GM18498 (cell line): ENCODE results near the gene RXYLT1.
"Not testable (repeated sequence)": the region's sequence is repeated elsewhere in the genome, so short reads cannot be mapped to it uniquely, and the experiment has no call there.

ENCODE experiments used
- ATAC-seq: cut with Tn5 transposase; IDR thresholded peaks from one replicate; pipeline ENCODE4 v1.9.1; 2021; ENCODE audit warnings: mild to moderate bottlenecking, moderate library complexity; ENCODE audit not compliant: unreplicated experiment

RXYLT1 gene

DNA sequence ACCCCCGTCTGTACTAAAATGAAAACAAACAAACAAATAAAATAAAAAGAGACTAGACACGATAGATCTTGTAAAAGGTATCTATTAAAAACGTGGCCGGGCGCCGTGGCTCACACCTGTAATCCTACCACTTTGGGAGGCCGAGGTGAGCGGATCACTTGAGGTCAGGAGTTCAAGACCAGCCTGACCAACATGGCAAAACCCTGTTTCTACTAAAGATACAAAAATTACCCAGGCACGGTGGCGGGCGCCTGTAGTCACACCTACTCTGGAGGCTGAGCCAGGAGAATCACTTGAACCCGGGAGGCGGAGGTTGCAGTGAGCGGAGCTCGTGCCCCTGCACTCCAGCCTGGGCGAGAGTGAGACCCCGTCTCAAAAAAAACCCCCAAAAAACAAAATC is 63.0 kb downstream of the RXYLT1 start:
- not testable (repeated sequence) for ATAC-seq

DNA sequence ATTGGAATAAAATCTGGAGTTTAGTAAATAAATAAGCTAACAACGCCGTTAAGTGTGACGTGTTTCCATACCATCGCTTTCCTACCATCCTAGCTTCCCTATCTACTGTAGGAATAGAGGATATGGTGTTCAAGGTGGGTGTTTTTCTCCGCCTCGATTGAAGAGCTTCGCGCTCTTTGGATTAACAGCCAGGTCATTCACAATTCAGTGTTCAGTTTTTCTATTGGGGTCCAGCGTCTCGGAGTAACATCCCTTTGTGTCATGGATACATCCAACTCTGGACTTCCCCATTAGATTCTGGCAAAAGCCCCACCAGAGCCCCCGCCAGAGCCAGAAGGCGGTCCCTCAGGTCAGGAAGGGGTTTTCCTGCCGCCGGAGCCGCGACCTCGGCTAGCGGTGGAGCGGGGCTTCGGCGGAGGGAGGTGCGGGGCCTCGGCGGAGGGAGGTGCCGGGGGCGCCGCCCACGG is 63.6 kb downstream of the RXYLT1 start:
- ATAC-seq: no peak

DNA sequence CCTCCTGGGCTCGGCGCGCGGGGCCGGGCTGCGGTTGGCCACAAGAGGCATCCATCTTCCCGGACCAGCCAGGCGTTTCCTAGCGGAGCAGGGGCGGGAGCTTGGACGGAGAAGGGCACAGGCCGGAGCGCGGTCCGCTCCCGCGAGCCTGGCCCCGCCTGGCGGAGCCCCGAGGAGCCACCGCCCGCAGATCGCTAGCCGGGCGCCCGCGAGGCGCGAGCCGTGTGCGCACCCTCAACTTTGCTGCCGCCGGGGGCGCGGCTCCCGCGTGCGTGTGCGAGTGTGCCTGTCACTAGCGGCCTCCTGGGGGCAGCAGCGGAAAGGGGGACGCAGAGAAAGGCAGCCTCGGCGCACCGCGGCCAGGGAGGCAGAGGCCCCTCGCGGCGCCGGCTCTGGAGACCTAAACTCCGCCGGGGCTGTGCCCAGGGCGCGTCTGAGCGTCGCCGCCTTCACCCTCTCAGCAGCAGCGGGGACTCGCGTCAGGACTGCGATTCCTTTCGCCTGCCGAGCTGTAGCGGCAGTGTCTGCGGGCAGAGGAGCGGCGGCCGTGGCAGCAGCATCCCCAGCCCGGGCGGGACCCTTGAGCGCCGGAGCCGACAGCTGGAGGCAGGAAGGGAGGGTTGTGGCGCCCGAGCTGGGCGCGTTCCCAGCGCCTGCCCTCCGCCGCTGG is 64.1 kb downstream of the RXYLT1 start:
- ATAC-seq: peak; percentile 98

DNA sequence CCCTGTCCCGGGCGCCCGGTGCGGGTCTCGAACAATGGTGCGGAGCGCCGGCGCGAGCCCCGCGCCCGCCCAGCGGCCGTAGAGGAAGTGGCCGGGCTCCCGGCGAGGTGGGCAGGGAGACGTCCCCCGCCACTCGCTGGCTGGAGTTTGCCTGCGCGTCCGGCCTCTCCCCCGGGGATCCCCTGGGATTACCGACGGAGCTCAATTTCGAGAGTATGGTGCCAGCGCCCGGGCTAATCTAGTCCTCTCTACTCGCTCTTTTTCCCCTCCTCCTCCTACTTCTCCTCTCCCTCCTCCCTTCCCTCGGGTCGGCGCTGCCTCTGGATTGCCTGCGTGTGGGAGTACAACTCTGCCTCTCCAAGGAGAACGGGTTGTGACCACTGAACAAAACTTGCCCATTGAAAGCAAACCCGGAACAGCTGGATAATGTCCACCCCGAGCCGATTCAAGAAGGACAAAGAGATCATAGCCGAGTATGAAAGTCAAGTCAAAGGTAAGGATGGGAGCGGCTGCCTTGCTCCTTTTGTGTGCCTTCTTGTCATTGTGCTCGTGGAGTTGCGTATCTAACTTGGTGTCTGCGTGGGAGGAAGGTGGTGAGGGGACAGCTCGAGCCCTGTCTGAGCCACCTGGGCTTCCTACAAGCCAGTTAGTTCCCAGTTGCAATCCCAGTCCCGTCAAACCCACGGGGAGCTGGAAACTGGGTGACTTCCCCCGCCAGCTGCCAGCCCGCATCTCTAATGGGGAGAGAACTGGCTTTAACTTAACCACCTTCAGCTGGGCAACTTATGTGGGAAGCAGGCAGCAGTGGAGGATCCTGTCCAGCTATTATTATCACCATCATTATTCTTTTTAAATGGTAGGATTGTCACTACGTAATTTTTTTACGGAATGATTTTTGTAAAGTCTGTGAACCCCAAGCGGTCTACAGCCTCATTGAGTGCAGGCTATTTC is 65.0 kb downstream of the RXYLT1 start, which contains the start of gene SRGAP1:
TSS of gene SRGAP1 (plus strand) at position 310 of the 951 bp plus-strand sequence. CDS start at position 427, 117 bp downstream.
- no peak for ATAC-seq

DNA sequence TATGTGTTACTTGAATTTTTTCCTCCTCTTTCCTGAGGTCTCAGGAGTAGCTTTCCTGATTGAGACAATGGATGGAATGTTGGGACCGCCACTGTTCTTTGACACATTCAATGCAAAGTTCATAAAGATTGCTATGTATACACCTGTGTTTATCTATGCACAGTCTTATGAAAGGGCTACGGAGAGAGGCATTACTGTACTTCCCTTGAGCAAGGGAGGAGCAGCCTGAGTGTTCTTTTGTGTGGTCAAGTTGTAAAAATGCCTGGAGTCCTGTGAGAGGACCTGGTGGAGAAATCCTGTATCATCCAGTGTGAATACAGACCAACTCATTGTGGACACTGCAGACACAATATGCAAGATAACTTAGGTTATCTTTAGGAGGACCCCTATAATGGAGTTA is 66.0 kb downstream of the RXYLT1 start:
- no peak for ATAC-seq

DNA sequence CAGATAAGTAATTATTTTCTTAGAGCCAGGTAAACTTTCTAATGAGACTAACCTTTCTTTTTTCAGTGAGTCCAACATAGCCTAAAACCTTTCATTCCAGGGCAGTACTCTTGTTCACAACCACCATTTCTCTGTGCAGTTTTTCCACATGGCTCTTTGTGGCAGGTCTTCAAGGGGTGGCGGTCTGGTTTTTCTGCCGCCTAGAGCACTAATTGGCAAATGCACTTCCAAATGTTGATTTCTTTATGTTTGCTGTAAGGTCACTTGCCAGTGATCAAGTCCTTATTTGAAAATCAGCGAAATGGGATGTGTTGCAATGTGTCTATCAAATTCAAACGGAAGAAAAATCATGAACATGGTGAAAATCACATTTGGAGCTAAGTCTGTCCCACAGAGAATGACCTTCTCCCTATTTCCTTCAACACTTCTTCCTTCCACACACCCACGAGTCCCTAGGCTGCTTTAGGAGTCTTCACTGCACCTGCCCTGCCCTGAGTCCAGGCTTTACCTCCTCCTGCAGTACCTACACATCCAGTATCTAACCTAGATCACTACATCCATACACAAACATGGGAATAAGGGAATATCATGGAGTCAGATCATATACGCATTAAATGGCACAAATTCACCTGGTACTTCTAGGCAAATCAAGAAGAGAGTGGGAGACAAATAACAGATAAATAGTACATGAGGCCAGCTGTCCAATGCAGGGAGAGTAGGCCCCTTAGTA is 66.7 kb downstream of the RXYLT1 start:
- no peak for ATAC-seq

DNA sequence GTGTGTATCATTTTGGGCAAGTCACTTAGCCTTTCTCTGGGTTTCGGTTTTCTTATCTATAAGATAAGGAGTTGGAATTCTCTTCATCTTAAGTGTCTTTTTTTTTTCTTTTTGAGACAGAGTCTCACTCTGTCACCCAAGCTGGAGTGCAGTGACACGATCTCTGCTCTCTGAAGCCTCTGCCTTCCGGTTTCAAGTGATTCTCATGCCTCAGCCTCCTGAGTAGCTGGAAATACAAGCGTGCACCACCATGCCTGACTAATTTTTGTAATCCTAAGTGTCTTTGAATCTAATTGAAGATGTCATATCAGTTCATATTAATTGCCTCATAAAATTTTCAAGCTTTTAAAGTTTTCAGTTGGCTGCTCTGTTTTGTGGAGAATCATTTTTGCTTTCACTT is 68.7 kb downstream of the RXYLT1 start:
- no peak for ATAC-seq

DNA sequence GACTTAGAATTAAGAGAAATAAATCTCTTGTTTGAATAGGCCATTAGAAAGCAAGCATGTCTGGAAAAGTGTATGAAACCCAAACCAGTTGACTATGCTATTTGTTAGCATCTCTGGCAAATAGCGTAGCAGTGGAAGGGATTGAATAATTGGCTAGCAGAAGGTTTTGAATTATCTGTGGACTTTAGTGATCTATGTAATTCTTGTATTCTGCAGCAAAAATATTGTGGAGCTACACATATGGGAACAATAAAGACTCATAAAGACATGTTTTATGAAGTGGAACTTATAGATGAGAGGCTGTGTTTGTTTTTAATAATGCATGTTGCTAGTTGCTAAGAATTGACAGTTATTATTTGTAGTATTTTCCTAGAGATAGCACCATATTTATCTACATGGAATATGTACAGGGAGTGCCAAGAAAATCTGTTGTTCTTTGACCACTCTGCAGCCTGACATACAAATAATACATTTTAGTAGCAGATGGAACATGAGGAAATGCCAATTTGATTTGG is 69.5 kb downstream of the RXYLT1 start:
- no peak for ATAC-seq

DNA sequence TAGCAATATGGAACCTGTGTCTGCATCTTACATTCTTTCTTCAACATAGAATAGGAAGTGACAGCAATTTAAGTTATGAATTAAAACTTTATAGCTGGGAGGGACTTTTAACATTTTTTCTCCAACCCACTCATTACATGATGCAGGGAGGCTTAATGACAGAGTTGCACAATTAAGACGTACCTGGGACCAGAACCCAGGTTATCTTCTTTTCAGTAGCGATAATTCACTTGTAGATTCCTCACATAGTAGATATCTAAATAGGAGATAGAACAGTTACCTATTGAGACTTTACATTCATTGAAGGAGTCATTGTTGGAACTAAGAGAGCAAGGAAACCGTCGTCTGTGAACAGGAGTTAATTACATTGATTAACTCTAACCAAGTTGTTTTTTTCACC is 69.9 kb downstream of the RXYLT1 start:
- ATAC-seq: no peak

DNA sequence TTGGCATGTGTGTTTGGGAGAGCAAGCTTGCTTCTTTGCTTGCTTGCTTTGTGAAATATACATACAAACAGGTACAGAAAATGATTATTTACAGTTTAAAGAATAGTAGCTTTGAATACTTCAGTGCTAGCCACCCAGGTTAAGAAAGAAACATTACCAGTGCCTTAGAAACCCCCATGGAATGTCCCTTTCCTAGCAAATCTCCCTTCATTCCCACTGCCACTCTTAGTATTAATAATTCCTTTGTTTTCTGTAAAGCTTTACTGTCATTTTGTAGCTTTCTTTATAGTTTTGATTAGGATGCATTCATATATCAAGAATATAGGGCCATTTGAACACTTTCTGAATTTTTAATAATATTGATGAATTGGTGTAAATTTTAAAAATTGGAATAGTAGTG is 74.3 kb downstream of the RXYLT1 start:
- no peak for ATAC-seq

DNA sequence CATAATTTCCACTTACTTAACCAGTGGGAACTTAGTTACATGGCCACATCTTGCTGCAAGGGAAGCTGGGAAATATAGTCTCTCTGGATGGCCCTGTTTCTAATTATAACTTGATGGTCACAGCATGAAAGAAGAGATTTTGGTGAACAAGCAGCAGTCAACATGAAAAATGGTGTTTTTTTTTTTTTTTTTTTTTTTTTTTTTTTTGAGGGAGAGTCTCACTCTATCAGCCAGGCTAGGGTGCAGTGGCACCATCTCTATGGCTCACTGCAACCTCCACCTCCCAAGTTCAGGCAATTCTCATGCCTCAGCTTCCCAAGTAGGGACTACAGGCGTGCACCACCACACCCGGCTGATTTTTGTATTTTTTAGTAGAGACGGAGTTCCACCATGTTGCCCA is 75.6 kb downstream of the RXYLT1 start:
- no peak for ATAC-seq

DNA sequence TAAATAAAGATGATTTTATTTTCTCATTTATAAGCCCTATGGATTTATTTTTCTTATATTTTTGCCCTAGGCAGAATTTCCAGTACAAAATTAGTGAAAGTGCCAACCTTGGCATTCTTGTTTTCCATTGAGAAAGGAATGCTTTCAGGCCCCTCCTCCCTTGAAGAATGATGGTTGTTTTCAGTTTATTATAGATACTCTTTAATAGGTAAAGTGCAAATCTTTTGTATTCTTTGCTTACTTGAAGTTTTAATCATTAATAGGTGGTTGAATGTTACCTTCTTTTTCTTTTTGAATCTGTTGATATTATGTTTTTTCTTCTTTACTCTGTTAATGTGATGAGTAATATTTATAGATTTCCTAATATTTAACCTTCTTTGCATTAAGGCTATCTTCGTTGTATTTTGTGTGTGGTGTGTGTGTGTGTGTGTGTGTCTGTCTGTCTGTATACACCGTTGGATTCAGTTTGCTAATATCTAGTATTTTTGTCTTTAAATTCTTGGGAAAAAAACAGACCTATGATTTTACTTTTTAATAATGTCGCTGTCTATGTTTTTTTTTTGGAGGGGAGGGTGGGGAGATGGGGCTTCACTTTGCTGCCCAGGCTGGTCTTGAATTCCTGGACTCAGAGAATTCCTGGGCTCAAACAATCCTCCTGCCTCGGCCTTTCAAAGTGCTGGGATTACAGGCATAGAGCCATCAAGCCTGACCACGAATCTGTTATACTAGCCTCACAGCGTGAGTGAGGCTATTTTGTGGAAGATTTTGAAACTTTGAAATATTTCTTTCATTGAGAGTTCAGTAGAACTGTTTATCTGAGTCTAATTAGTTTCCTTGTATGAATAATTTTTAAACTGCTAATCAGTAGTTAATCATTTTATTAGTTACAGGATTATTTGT is 78.3 kb downstream of the RXYLT1 start:
- ATAC-seq: no peak
